ENCODE results near the gene TMEM213. TPM values are rescaled to one million over a fixed set of nuclear protein-coding genes. Genes with fewer than 3 reads are reported as not detected.

TMEM213 gene
- total and polyA plus RNA-seq, 2 experiments from 2014 or later = not detected

DNA sequence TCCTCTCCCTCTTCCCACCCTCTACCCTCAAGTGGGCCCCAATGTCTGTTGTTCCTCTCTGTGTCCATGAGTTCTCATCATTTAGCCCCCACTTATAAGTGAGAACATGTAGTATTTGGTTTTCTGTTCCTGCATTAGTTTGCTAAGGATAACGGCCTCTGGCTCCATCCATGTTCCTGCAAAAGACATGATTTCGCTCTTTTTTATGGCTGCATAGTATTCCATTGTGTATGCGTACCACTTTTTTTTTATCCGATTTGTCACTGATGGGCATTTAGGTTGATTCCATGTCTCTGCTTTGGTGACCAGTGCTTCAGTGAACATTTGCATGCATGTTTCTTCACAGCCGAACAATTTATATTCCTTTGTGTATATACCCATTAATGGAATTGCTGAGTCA is 51.9 kb downstream of the TMEM213 start:
- H3K9me3 ChIP-seq (ENCODE audit: low read depth) = no peaks in the 10 kb centered on the region
- H2AFZ ChIP-seq = no peak overlapping the region
- in situ Hi-C loops (cut with MboI) = no loop called here
- no peak for TF ChIP-seq EZH2 (IDR thresholded peaks at IDR 0.05; ENCODE audit: insufficient read depth, poor library complexity, severe bottlenecking)
- no peak for TF ChIP-seq EZH2phosphoT487 (IDR thresholded peaks at IDR 0.05; ENCODE audit: insufficient read depth, low read depth)
- no peaks in the 10 kb centered on the region for H3K79me2 ChIP-seq (ENCODE audit: insufficient read depth)
- peaks cover 11% of the 10 kb centered on the region for H3K36me3 ChIP-seq (ENCODE audit: low read depth)
- H3K27ac ChIP-seq = no peak overlapping the region
- WGBS, 2 experiments (ENCODE audit: low coverage in 1 of 2, low lambda C conversion rate in 2 of 2, missing lambda C conversion rate in 2 of 2) = 92 to 95% methylated on average over 5 of the region's 5 CpGs
- H4K20me1 ChIP-seq (ENCODE audit: insufficient read depth) = no peaks in the 10 kb centered on the region
- H3K9me2 ChIP-seq (ENCODE audit: insufficient read depth) = no peaks in the 10 kb centered on the region
- no peak overlapping the region for H3K9ac ChIP-seq
- no peak for DNase-seq
- H3K27me3 ChIP-seq (replicated peaks; ENCODE audit: insufficient read depth) = no peaks in the 10 kb centered on the region
- peaks cover 10% of the 10 kb centered on the region for H3K4me1 ChIP-seq (ENCODE audit: insufficient read depth)
- no peak overlapping the region for H3K4me3 ChIP-seq
- peaks cover 5% of the 10 kb centered on the region; the same call in 1 of the 2 replicates for H3F3A ChIP-seq (ENCODE audit: insufficient read depth)
- no peak overlapping the region for H3K4me2 ChIP-seq (ENCODE audit: unreplicated experiment)

DNA sequence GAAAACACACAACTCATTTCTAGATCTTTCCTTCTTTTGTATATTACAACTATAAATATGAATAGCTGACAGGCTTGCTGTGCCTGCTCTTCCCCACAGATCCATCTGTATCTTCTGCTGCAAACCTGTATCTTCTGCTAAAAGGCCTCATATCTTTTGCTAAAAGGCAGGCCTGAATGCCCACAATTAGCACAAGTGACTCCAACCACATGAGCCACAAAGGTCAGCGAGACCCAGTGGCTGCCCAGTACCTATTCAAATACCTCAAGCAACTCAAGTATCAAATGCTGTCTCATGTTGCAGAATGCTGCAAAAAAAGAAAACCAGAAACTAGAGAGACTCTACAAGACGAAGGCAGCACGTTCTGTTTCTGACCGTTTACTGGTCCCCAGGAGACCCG is 54.7 kb downstream of the TMEM213 start:
- H3K36me3 ChIP-seq (ENCODE audit: low read depth) = peaks cover 18% of the 10 kb centered on the region
- H3K4me2 ChIP-seq (ENCODE audit: unreplicated experiment) = no peak overlapping the region
- no peak for DNase-seq
- no peaks in the 10 kb centered on the region for H3K27me3 ChIP-seq (replicated peaks; ENCODE audit: insufficient read depth)
- peaks cover 10% of the 10 kb centered on the region for H3K4me1 ChIP-seq (ENCODE audit: insufficient read depth)
- H3K27ac ChIP-seq = no peak overlapping the region
- H3K79me2 ChIP-seq (ENCODE audit: insufficient read depth) = no peaks in the 10 kb centered on the region
- no peak overlapping the region for H3K4me3 ChIP-seq
- no peaks in the 10 kb centered on the region for H4K20me1 ChIP-seq (ENCODE audit: insufficient read depth)
- H3F3A ChIP-seq (ENCODE audit: insufficient read depth) = peaks cover 5% of the 10 kb centered on the region; the same call in 1 of the 2 replicates
- TF ChIP-seq EZH2phosphoT487 (IDR thresholded peaks at IDR 0.05; ENCODE audit: insufficient read depth, low read depth) = no peak
- no peak for TF ChIP-seq EZH2 (IDR thresholded peaks at IDR 0.05; ENCODE audit: insufficient read depth, poor library complexity, severe bottlenecking)
- no peaks in the 10 kb centered on the region for H3K9me3 ChIP-seq (ENCODE audit: low read depth)
- H3K9me2 ChIP-seq (ENCODE audit: insufficient read depth) = no peaks in the 10 kb centered on the region
- H2AFZ ChIP-seq = no peak overlapping the region
- WGBS, 2 experiments (ENCODE audit: low coverage in 1 of 2, low lambda C conversion rate in 2 of 2, missing lambda C conversion rate in 2 of 2) = 96 to 98% methylated on average over 5 of the region's 5 CpGs
- in situ Hi-C loops (cut with MboI) = no loop called here
- no peak overlapping the region for H3K9ac ChIP-seq

DNA sequence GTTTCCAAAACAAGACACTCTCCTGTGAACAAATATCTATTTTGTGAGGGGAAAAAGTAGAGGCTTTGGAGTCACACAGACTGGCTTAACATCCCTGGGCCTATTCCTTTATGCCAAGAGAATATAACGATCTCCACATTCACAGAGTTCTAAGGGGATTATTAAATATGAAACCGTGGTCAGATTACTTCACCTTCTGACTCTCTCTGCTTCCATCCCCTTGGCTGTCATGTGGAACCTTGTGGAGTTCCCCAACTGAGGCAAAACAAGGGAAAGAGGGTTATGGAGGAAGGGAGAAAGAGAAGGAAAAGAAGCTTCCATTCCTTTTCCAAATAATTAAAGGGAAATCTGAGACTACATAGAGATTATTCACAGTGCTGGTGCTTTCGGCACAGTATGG is 55.7 kb downstream of the TMEM213 start:
- H4K20me1 ChIP-seq (ENCODE audit: insufficient read depth) = no peaks in the 10 kb centered on the region
- H3K9me2 ChIP-seq (ENCODE audit: insufficient read depth) = no peaks in the 10 kb centered on the region
- H3K27me3 ChIP-seq (replicated peaks; ENCODE audit: insufficient read depth) = no peaks in the 10 kb centered on the region
- peaks cover under 1% of the 10 kb centered on the region; the same call in 1 of the 2 replicates for H3K4me1 ChIP-seq (ENCODE audit: insufficient read depth)
- H3K9ac ChIP-seq = no peak overlapping the region
- no peak for DNase-seq
- H3F3A ChIP-seq (ENCODE audit: insufficient read depth) = 0 out of 2 replicates have a peak, but pooled peaks cover 5% of the 10 kb centered on the region
- H3K27ac ChIP-seq = no peak overlapping the region
- H3K9me3 ChIP-seq (ENCODE audit: low read depth) = no peaks in the 10 kb centered on the region
- in situ Hi-C loops (cut with MboI) = no loop called here
- H3K4me2 ChIP-seq (ENCODE audit: unreplicated experiment) = no peak overlapping the region
- peaks cover 22% of the 10 kb centered on the region for H3K36me3 ChIP-seq (ENCODE audit: low read depth)
- no peaks in the 10 kb centered on the region for H3K79me2 ChIP-seq (ENCODE audit: insufficient read depth)
- 96 to 97% methylated on average over 3 of the region's 3 CpGs for WGBS, 2 experiments (ENCODE audit: low coverage in 1 of 2, low lambda C conversion rate in 2 of 2, missing lambda C conversion rate in 2 of 2)
- no peak overlapping the region for H3K4me3 ChIP-seq
- H2AFZ ChIP-seq = no peak overlapping the region
- no peak for TF ChIP-seq EZH2 (IDR thresholded peaks at IDR 0.05; ENCODE audit: insufficient read depth, poor library complexity, severe bottlenecking)
- TF ChIP-seq EZH2phosphoT487 (IDR thresholded peaks at IDR 0.05; ENCODE audit: insufficient read depth, low read depth) = no peak

DNA sequence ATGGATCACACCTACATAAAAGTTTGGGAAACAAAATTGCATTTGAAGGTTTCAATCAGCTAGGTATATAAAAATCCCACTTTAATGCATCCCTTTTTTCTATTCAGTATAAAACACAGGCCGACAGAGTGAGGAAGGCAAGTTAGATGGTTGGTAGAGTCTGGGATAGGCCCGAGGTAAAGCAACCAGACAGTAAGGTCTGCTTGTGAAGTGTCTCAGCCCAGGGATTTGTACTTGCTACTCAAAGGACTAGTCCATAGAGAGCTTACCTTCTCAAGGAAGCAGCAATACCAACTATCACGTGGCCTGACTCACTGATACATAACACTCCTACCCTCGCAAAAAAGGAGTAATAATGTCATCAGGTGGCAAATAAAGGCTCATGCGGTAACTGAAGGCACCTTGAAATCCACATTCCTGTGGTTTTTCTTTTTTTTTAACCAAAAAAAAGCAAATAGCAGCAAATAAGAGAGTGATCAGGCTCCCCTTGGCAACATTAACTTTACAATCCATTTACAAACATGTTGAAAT is 56.4 kb downstream of the TMEM213 start:
- no peak overlapping the region for H3K9ac ChIP-seq
- H2AFZ ChIP-seq = no peak overlapping the region
- DNase-seq = no peak
- H3F3A ChIP-seq (ENCODE audit: insufficient read depth) = 0 out of 2 replicates have a peak, but pooled peaks cover 5% of the 10 kb centered on the region
- H3K4me3 ChIP-seq = no peak overlapping the region
- H3K79me2 ChIP-seq (ENCODE audit: insufficient read depth) = no peaks in the 10 kb centered on the region
- 76 to 86% methylated on average over 5 of the region's 5 CpGs for WGBS, 2 experiments (ENCODE audit: low coverage in 1 of 2, low lambda C conversion rate in 2 of 2, missing lambda C conversion rate in 2 of 2)
- H3K27me3 ChIP-seq (replicated peaks; ENCODE audit: insufficient read depth) = no peaks in the 10 kb centered on the region
- H3K9me3 ChIP-seq (ENCODE audit: low read depth) = no peaks in the 10 kb centered on the region
- H3K27ac ChIP-seq = no peak overlapping the region
- H3K9me2 ChIP-seq (ENCODE audit: insufficient read depth) = no peaks in the 10 kb centered on the region
- H3K4me1 ChIP-seq (ENCODE audit: insufficient read depth) = no peaks in the 10 kb centered on the region
- H3K4me2 ChIP-seq (ENCODE audit: unreplicated experiment) = no peak overlapping the region
- TF ChIP-seq EZH2phosphoT487 (IDR thresholded peaks at IDR 0.05; ENCODE audit: insufficient read depth, low read depth) = no peak
- no peak for TF ChIP-seq EZH2 (IDR thresholded peaks at IDR 0.05; ENCODE audit: insufficient read depth, poor library complexity, severe bottlenecking)
- in situ Hi-C loops (cut with MboI) = no loop called here
- H4K20me1 ChIP-seq (ENCODE audit: insufficient read depth) = no peaks in the 10 kb centered on the region
- peaks cover 22% of the 10 kb centered on the region for H3K36me3 ChIP-seq (ENCODE audit: low read depth)

DNA sequence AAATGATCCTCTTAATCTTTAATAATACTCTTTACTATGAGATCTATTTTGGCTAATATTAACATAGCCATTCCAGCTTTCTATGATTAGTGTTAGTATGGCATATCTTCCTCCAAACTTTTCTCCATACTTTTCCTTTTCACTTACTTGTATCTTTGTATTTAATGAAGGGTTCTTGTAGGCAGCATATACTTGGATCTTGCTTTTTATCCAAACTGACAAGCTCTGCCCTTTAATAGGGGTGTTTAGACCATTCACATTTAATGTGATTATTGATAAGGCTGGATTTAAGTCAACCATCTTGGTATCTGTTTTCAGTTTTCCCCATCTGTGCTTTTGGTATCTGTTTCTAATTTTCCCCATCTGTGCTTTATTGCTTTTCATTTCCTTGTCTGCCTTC is 59.9 kb downstream of the TMEM213 start:
- no peak overlapping the region for H2AFZ ChIP-seq
- no peaks in the 10 kb centered on the region for H3K9me3 ChIP-seq (ENCODE audit: low read depth)
- H3K4me1 ChIP-seq (ENCODE audit: insufficient read depth) = no peaks in the 10 kb centered on the region
- DNase-seq = no peak
- TF ChIP-seq EZH2 (IDR thresholded peaks at IDR 0.05; ENCODE audit: insufficient read depth, poor library complexity, severe bottlenecking) (no peak), EZH2phosphoT487 (IDR thresholded peaks at IDR 0.05; ENCODE audit: insufficient read depth, low read depth) (no peak)
- peaks cover 11% of the 10 kb centered on the region for H3K36me3 ChIP-seq (ENCODE audit: low read depth)
- H3K9me2 ChIP-seq (ENCODE audit: insufficient read depth) = no peaks in the 10 kb centered on the region
- no peaks in the 10 kb centered on the region for H3K27me3 ChIP-seq (replicated peaks; ENCODE audit: insufficient read depth)
- no peak overlapping the region for H3K27ac ChIP-seq
- no peak overlapping the region for H3K4me3 ChIP-seq
- no peaks in the 10 kb centered on the region for H3F3A ChIP-seq (ENCODE audit: insufficient read depth)
- H3K9ac ChIP-seq = no peak overlapping the region
- in situ Hi-C loops (cut with MboI) = no loop called here
- no peaks in the 10 kb centered on the region for H3K79me2 ChIP-seq (ENCODE audit: insufficient read depth)
- no peak overlapping the region for H3K4me2 ChIP-seq (ENCODE audit: unreplicated experiment)
- H4K20me1 ChIP-seq (ENCODE audit: insufficient read depth) = no peaks in the 10 kb centered on the region
